HG03571 (cell line): Measurements from ENCODE around the gene ZNF280B.

Experiments used
- ATAC-seq: cut with Tn5 transposase; IDR thresholded peaks from one replicate; pipeline ENCODE4 v1.9.1; 2021; ENCODE audit not compliant: unreplicated experiment

ZNF280B gene

GRCh38 chr22:22440188-22440587, 68.4 kb downstream of the ZNF280B start:
- ATAC-seq = no peak
